ELF-1 (cell line): Measurements from ENCODE around the gene ZNF547.
"Not testable (repeated sequence)": the region's sequence is repeated elsewhere in the genome, so short reads cannot be mapped to it uniquely, and the experiment has no call there.

ENCODE experiments used
- DNase-seq: peaks from one replicate; pipeline ENCODE4 v3.0.0-alpha.2; 2016; ENCODE audit warnings: low read depth, low spot score

Gene ZNF547

GRCh38 chr19:57374179-57374578 is 10.8 kb downstream of the ZNF547 start:
- no peak for DNase-seq

- DNase-seq, result not testable (repeated sequence)
These were observed 11.3 kb downstream of the ZNF547 start for GRCh38 chr19:57374647-57375046.

DNA sequence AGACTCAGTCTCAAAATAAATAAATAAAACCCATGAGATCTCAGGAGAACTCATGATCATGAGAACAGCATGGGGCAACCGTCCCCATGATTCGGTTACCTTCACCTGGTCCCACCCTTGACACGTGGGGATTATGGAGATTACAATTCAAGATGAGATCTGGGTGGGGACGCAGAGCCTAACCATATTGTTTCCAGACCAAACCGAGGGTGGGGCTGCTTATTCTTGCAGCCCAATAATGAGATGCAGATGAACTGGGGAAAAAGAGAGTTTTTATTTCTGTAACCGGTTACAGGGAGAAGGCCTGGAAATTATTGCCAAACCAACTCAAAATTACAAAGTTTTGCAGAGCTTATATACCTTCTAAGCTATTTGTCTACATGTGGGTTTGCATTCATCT is 12.8 kb downstream of the ZNF547 start:
- DNase-seq, result no peak

DNA sequence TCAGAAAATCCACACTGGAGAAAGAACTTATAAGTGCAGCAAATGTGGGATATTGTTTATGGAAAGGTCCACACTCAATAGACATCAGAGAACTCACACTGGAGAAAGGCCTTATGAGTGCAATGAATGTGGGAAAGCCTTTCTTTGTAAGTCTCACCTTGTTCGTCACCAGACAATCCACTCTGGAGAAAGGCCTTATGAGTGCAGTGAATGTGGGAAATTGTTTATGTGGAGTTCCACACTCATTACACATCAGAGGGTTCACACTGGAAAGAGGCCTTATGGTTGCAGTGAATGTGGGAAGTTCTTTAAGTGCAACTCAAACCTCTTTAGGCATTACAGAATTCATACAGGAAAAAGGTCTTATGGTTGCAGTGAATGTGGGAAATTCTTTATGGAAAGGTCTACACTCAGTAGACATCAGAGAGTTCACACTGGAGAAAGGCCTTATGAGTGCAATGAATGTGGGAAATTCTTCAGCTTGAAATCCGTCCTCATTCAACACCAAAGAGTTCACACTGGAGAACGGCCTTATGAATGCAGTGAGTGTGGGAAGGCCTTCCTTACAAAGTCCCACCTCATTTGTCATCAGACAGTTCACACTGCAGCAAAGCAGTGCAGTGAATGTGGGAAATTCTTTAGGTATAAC is 14.3 kb downstream of the ZNF547 start:
- DNase-seq, result no peak

- DNase-seq, result no peak
These were observed 17.6 kb downstream of the ZNF547 start for GRCh38 chr19:57380923-57381322.

- no peak for DNase-seq
These were observed 19.6 kb downstream of the ZNF547 start for GRCh38 chr19:57382806-57383488.

DNA sequence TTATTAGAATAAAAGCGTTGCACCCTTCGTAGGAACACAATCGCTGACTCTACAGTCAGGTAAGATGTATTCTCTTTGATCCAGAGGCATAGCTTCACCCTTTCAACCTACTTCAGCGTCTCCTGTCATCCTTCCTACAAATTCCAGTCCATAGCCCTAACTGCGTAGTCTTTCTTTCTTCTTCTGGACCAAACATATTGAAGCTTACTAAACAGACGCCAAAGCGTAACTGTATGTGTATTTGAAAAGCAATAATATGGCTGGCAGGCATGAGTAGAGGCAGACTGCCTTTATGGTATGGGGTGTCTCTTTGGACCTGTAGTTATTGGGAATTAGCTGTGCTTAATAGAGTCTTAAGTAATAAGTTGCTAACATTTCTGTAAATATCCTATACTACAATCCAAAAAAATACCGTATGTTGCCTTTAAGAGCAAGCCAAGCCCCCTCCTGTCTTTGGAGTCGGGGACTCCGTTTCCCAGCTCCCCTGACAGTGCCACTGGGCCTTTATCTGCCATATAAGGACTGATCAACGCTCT is 25.9 kb downstream of the ZNF547 start:
- no peak for DNase-seq

DNA sequence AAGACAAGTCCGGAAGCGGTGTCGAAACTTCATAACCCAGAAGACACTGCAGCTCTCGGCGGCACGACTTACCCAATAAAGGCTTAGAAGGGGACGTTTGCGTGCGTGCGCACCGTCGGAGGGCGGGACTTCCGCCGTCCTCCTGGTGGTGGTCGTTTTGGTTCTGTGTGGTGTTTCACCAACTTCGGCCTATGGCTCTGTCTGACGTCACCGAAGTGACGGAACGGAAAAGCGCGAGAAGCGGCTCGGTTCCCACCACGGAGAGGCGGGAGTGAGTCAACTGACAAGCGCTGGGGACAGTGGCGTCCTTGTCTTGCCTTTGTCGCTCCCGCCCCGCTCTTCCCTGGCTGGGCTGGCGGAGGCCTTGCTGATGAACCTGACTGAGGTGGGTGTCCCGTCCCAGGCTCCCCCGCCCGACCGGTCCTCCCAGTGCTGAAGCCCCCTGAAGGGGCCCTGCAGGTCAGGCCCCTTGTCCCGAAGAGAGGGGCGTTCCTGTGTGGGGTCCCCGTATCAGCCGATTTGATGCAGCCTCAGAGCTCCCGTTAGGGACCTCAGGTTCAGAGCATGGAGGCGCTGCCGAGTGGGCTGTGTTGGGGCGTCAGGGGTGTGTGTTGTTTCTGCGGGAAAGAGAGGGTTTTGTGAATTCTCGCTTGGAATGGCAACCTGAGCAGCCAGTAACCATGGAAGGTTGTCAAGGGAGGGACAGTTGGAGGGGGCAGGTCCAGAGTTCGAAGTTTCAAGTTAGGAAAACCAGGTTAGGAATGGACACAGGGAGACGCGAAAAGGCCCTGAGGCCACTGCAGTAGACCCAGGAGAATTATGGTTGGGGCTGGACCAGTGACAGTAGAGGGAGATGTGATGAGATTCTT is 26.6 kb downstream of the ZNF547 start, which contains the start of gene ZNF548:
Gene ZNF548 (plus strand): TSS at position 125 of the 869 bp plus-strand sequence. CDS start 246 bp downstream, at position 371.
- peak; percentile 100 for DNase-seq

DNA sequence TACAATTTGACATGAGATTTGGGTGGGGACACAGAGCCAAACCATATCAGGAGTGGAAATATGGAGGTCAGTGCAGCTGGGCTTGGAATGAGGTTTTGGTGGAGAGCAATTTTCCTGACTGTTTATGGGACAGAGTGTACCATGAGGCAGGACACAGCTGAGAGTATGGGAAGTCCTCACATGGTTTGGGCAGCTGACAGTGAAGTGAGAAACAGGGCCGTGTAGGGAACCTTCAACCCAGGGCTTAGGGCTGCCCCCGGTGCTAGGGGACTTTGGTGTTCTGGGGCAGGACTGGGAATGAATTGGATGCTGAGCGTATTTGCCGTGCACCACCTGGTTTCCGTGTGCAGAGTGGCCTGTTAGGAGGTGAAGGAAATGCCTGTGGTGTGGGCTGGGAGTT is 32.4 kb downstream of the ZNF547 start:
- DNase-seq, result no peak

GRCh38 chr19:57398868-57399267 is 35.5 kb downstream of the ZNF547 start:
- DNase-seq, result no peak

GRCh38 chr19:57403737-57404563 is 40.6 kb downstream of the ZNF547 start:
- DNase-seq, result no peak

- peak; percentile 87 for DNase-seq
These were observed 43.3 kb downstream of the ZNF547 start for GRCh38 chr19:57406516-57407123.

DNA sequence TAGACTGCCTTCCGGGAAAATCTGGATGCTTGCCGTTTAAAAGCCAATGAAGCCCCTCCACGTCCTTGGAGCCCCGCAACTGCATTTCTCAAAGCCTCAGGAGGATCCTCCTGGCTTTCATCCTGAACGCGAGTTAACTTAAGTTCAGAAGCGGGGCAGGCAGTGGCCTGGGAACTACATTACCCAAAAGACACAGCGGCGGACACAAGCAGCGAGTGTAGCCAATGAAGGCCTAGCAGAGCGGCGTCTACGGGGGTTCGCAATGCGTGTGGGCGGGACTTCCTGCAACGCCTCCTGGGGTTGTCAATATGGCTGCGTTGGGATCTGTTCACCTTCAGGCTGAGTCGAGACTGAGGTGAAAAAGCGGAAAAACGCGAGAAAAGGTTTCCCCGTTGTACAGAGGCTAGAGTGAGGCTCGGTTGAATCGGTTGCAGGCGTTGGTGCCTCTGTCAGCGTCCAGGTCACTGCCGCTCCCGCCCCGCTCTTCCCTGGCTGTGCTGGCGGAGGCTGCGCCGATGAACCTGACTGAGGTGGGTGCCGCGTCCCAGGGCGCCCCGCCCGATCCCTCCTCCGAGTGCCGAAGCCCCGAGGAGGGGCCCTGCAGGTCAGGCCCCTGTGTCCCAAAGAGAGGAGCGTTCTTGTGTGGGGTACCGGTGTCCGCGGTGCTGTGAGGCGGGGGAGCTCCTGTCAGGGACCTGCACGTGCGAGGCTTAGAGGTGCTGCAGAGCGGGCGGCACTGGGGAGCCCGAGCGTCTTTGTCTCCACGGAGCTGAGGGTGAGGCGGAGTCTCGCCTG is 47.7 kb downstream of the ZNF547 start, which contains the start of gene ZNF17:
Gene ZNF17 (plus strand): TSS at position 285 of the 795 bp plus-strand sequence. CDS start 2,455 bp downstream, outside the sequence.
- peak; percentile 93 for DNase-seq

- no peak for DNase-seq
These were observed 56.1 kb downstream of the ZNF547 start for GRCh38 chr19:57419439-57419838.

DNA sequence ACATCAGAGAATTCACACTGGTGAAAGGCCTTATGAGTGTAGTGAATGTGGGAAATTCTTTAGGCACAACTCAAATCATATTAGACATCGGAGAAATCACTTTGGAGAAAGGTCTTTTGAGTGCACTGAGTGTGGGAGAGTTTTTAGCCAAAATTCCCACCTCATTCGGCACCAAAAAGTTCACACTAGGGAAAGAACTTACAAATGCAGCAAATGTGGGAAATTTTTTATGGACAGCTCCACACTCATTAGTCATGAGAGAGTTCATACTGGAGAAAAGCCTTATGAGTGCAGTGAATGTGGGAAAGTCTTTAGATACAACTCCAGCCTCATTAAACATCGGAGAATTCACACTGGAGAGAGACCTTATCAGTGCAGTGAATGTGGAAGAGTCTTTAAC is 57.7 kb downstream of the ZNF547 start:
- DNase-seq, result no peak
